Neural crest cell (in vitro differentiated cells): Measurements from ENCODE around the gene TLX2. TPM values are rescaled to one million over a fixed set of nuclear protein-coding genes. Genes with fewer than 3 reads are reported as not detected.

Experiments used
- DNase-seq: peaks from one replicate; pipeline ENCODE4 v3.0.0; 2021; ENCODE audit warnings: low read depth, mixed read lengths, low spot score
- H3K27ac Mint-ChIP-seq: one replicate; pipeline ENCODE4 v1.8.0; 2021; ENCODE audit warnings: mild to moderate bottlenecking, mixed read lengths; ENCODE audit not compliant: unreplicated experiment
- H3K27me3 Mint-ChIP-seq: 2 replicates; pipeline ENCODE4 v1.8.0; 2021; ENCODE audit warnings: low read depth, mild to moderate bottlenecking, mixed read lengths
- H3K36me3 Mint-ChIP-seq: 2 replicates; pipeline ENCODE4 v1.8.0; 2021; ENCODE audit warnings: low read depth, mild to moderate bottlenecking, mixed read lengths
- H3K4me1 Mint-ChIP-seq: 2 replicates; pipeline ENCODE4 v1.8.0; 2021; ENCODE audit warnings: mixed read lengths
- H3K4me3 Mint-ChIP-seq: one replicate; pipeline ENCODE4 v1.8.0; 2021; ENCODE audit warnings: mild to moderate bottlenecking, mixed read lengths
- H3K9me3 Mint-ChIP-seq: 2 replicates; pipeline ENCODE4 v1.8.0; 2021; ENCODE audit warnings: mixed read lengths
- total RNA-seq: library from RNA; stranded (reverse); gene quantifications from 2 replicates; pipeline ENCODE4 v1.2.1, GENCODE V29; 2021
- TF ChIP-seq, protein P1 (sequence below): fragments of 200-600 bp; sonication (generic); conservative IDR thresholded peaks from 2 replicates; pipeline ENCODE4 v1.5.0; 2021; ENCODE audit warnings: antibody characterized with exemption, mild to moderate bottlenecking

TLX2 gene
- total RNA-seq, 1 donor from 2014 or later: not detected

- H3K36me3 Mint-ChIP-seq: peaks cover 9% of the 10 kb centered on the region
- peak overlapping the region; percentile 96 for H3K4me3 Mint-ChIP-seq
- peak overlapping the region; percentile 95 for H3K27ac Mint-ChIP-seq
- peaks cover 45% of the 10 kb centered on the region for H3K4me1 Mint-ChIP-seq
- peak; percentile 52 for DNase-seq
- no peaks in the 10 kb centered on the region for H3K9me3 Mint-ChIP-seq
- H3K27me3 Mint-ChIP-seq: peaks cover 10% of the 10 kb centered on the region
- TF ChIP-seq, protein P1, sequence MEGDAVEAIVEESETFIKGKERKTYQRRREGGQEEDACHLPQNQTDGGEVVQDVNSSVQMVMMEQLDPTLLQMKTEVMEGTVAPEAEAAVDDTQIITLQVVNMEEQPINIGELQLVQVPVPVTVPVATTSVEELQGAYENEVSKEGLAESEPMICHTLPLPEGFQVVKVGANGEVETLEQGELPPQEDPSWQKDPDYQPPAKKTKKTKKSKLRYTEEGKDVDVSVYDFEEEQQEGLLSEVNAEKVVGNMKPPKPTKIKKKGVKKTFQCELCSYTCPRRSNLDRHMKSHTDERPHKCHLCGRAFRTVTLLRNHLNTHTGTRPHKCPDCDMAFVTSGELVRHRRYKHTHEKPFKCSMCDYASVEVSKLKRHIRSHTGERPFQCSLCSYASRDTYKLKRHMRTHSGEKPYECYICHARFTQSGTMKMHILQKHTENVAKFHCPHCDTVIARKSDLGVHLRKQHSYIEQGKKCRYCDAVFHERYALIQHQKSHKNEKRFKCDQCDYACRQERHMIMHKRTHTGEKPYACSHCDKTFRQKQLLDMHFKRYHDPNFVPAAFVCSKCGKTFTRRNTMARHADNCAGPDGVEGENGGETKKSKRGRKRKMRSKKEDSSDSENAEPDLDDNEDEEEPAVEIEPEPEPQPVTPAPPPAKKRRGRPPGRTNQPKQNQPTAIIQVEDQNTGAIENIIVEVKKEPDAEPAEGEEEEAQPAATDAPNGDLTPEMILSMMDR: no peak
Observed at GRCh38 chr2:74552914-74553811, 38.9 kb downstream of the TLX2 start.

GRCh38 chr2:74553892-74554819, 39.9 kb downstream of the TLX2 start, which contains the start of the genes DOK1 and LOXL3:
TSS of gene DOK1 (plus strand) at chr2:74554720. CDS start at chr2:74554755, 35 bp downstream.
TSS of gene LOXL3 (minus strand) at chr2:74553942. CDS start at chr2:74552634, 1,308 bp downstream.
- Mint-ChIP-seq H3K9me3 (no peaks in the 10 kb centered on the region), H3K4me3 (peak within 1 kb of the TSS; percentile 96), H3K27me3 (peaks cover 6% of the 10 kb centered on the region), H3K4me1 (peaks cover 40% of the 10 kb centered on the region), H3K27ac (peak within 1 kb of the TSS; percentile 95), H3K36me3 (peaks cover 9% of the 10 kb centered on the region)
- DNase-seq: peak; percentile 78
- TF ChIP-seq, protein P1: no peak

- Mint-ChIP-seq H3K4me1 (peaks cover 34% of the 10 kb centered on the region), H3K27me3 (peaks cover 8% of the 10 kb centered on the region), H3K27ac (peak overlapping the region; percentile 88), H3K36me3 (peaks cover 9% of the 10 kb centered on the region), H3K9me3 (no peaks in the 10 kb centered on the region), H3K4me3 (peak overlapping the region; percentile 94)
- peak; percentile 49 for DNase-seq
- TF ChIP-seq, protein P1: peak; percentile 26
Observed at GRCh38 chr2:74554820-74555531, 40.7 kb downstream of the TLX2 start.

- Mint-ChIP-seq H3K27me3 (peaks cover 15% of the 10 kb centered on the region), H3K4me1 (peaks cover 27% of the 10 kb centered on the region), H3K9me3 (no peaks in the 10 kb centered on the region), H3K27ac (no peak overlapping the region), H3K4me3 (peak overlapping the region; percentile 94), H3K36me3 (peaks cover 7% of the 10 kb centered on the region)
- TF ChIP-seq, protein P1: no peak
- DNase-seq: no peak
Observed at GRCh38 chr2:74555610-74556103, 41.4 kb downstream of the TLX2 start.
